K562 (cell line): ENCODE data around the gene LAMP1. TPM values are rescaled to one million over a fixed set of nuclear protein-coding genes. Genes with fewer than 3 reads are reported as not detected.

Experiments
- ATAC-seq: fragments of 200-7000 bp; cut with Tn5 transposase; 3 replicates; pipeline ENCODE4 v1.9.1; 2020; ENCODE audit warnings: moderate library complexity
- BruUV-seq: library from RNA; stranded (reverse); fragments of 400-500 nt; replicated peaks from 2 replicates; lab custom pipeline; 2021; lab: Mats Ljungman, UMichigan
- CTCF ChIA-PET: fragments of 300-600 bp; formaldehyde crosslinking; extraction: SDS; loops from one replicate; lab custom pipeline; 2021; ENCODE audit warnings: low intra/inter-chr PET ratio; lab: Yijun Ruan, JAX
- POLR2A ChIA-PET: fragments of 300-600, 350-650 bp; sonication (Branson Sonifier 250); formaldehyde crosslinking; extraction: SDS; loops from one replicate; lab custom pipeline; 2021; ENCODE audit warnings: antibody characterized with exemption, inconsistent platforms; lab: Yijun Ruan, JAX
- DNase-seq, 4 experiments: peaks; one replicate each; pipeline versions ENCODE4 v3.0.0 to v3.0.0-alpha.2; 2011 to 2018; ENCODE audit warnings: low spot score in 3 of 4, mixed read lengths in 3 of 4; ENCODE audit errors: extremely low read depth in 1 of 4
- FAIRE-seq: peaks from 2 replicates; lab custom pipeline; 2011; peaks lifted over from hg19 to GRCh38; lab: Jason Lieb, UNC
- H2AFZ ChIP-seq: 2 replicates; pipeline ENCODE4 v1.6.0; 2011; ENCODE audit warnings: low read depth, low read length, control low read depth, inconsistent platforms
- H3K27ac ChIP-seq: fragments of 200-600 bp; 3 replicates; pipeline ENCODE4 v1.8.0; 2011; ENCODE audit warnings: low read depth, mild to moderate bottlenecking, control low read depth, inconsistent platforms, low read length, moderate library complexity, mixed read lengths; ENCODE audit errors: extremely low read depth
- H3K27me3 ChIP-seq, 2 experiments: fragments of 300-600 bp in 1 of 2; 2 replicates in 1 of 2; 3 replicates in 1 of 2; pipeline versions ENCODE4 v1.6.0 to v1.8.0; 2011; ENCODE audit warnings: inconsistent platforms in 2 of 2, low read length in 2 of 2, mild to moderate bottlenecking in 1 of 2, mixed read lengths in 1 of 2, moderate library complexity in 1 of 2; ENCODE audit not compliant: control insufficient read depth in 2 of 2, insufficient read depth in 2 of 2
- H3K36me3 ChIP-seq: fragments of 300-600 bp; 3 replicates; pipeline ENCODE4 v1.8.0; 2011; ENCODE audit warnings: mild to moderate bottlenecking, low read length, inconsistent platforms; ENCODE audit not compliant: control insufficient read depth, insufficient read depth
- H3K4me1 ChIP-seq, 2 experiments: fragments of 200-600 bp in 1 of 2; replicated peaks in 1 of 2; 2 replicates in 1 of 2; 3 replicates in 1 of 2; pipeline versions ENCODE4 v1.5.1 to v1.8.0; 2011; ENCODE audit warnings: inconsistent platforms in 2 of 2, low read length in 2 of 2, mild to moderate bottlenecking in 1 of 2, mixed read lengths in 1 of 2, moderate library complexity in 1 of 2; ENCODE audit not compliant: control insufficient read depth in 2 of 2, insufficient read depth in 2 of 2
- H3K4me2 ChIP-seq: 2 replicates; pipeline ENCODE4 v1.6.1; 2011; ENCODE audit warnings: low read length, control low read depth, inconsistent platforms, mixed read lengths; ENCODE audit not compliant: insufficient read depth
- H3K4me3 ChIP-seq: fragments of 200-600 bp; sonication (generic), shearing (Covaris generic); 2 replicates; pipeline ENCODE4 v1.5.1; 2016; ENCODE audit warnings: control low read depth, inconsistent platforms
- H3K79me2 ChIP-seq: fragments of 200-600 bp; 3 replicates; pipeline ENCODE4 v1.8.0; 2011; ENCODE audit warnings: low read length, inconsistent platforms; ENCODE audit not compliant: control insufficient read depth, insufficient read depth
- H3K9ac ChIP-seq, 2 experiments: 2 replicates each; pipeline versions ENCODE4 v1.6.0 to v1.6.1; 2011; ENCODE audit warnings: low read depth in 2 of 2, low read length in 2 of 2, control low read depth in 1 of 2, inconsistent platforms in 1 of 2, mild to moderate bottlenecking in 1 of 2, mixed read lengths in 1 of 2; ENCODE audit not compliant: insufficient read depth in 1 of 2
- H3K9me1 ChIP-seq: one replicate; pipeline ENCODE4 v1.6.0; 2011; ENCODE audit warnings: inconsistent platforms, mild to moderate bottlenecking, low read length, moderate library complexity; ENCODE audit not compliant: control insufficient read depth, insufficient read depth
- H3K9me3 ChIP-seq: replicated peaks from 2 replicates; pipeline ENCODE4 v1.5.1; 2011; ENCODE audit warnings: low read depth, low read length, inconsistent platforms; ENCODE audit not compliant: control insufficient read depth, insufficient read depth
- H4K20me1 ChIP-seq: replicated peaks from 2 replicates; pipeline ENCODE4 v1.6.1; 2011; ENCODE audit warnings: low read length, inconsistent platforms, mixed read lengths; ENCODE audit not compliant: control insufficient read depth, insufficient read depth
- CBX1 ChIP-seq: sonication (generic); IDR thresholded peaks from 2 replicates; pipeline ENCODE4 v1.6.1; 2016; ENCODE audit warnings: antibody characterized with exemption, low read depth, mild to moderate bottlenecking
- CBX8 ChIP-seq: fragments of 200-600 bp; sonication (generic); IDR thresholded peaks from 2 replicates; pipeline ENCODE4 v1.6.1; 2012; ENCODE audit warnings: borderline replicate concordance, mixed run types, low read depth, mild to moderate bottlenecking, moderate library complexity, mixed read lengths, low read length, control low read depth, inconsistent platforms; ENCODE audit not compliant: poor library complexity, severe bottlenecking; ENCODE audit errors: extremely low read depth
- CREBBP ChIP-seq: IDR thresholded peaks from one replicate; pipeline ENCODE4 v1.6.1; 2012; ENCODE audit warnings: low read depth, mild to moderate bottlenecking, control low read depth, inconsistent platforms, low read length
- FOXK2 ChIP-seq, 2 experiments: fragments of 450-650 bp; IDR thresholded peaks in 1 of 2; conservative IDR thresholded peaks in 1 of 2; 2 replicates each; pipeline ENCODE4 v1.6.1; 2016; ENCODE audit warnings: low read depth in 2 of 2, mild to moderate bottlenecking in 1 of 2
- HEY1 ChIP-seq: fragments of 250-450 bp; sonication (Bioruptor Pico); IDR thresholded peaks from 2 replicates; pipeline ENCODE4 v1.5.0; 2020; ENCODE audit warnings: mild to moderate bottlenecking, moderate library complexity, borderline replicate concordance
- MAZ ChIP-seq, 2 experiments: fragments of 450-650 bp in 1 of 2; sonication (generic) in 1 of 2; formaldehyde crosslinking; IDR thresholded peaks in 1 of 2; conservative IDR thresholded peaks in 1 of 2; 2 replicates each; pipeline versions ENCODE4 v1.4.0 to v1.5.0; 2020; ENCODE audit warnings: mild to moderate bottlenecking in 1 of 2, missing genetic modification reagents in 1 of 2
- MIER1 ChIP-seq: fragments of 450-650 bp; IDR thresholded peaks from 2 replicates; pipeline ENCODE4 v1.6.1; 2016; ENCODE audit warnings: antibody characterized with exemption, mild to moderate bottlenecking, low read depth
- NUFIP1 ChIP-seq: fragments of 450-650 bp; IDR thresholded peaks from 2 replicates; pipeline ENCODE4 v1.6.1; 2018; ENCODE audit not compliant: partially characterized antibody
- TAF15 ChIP-seq: fragments of 200-400 bp; formaldehyde crosslinking; IDR thresholded peaks from 2 replicates; pipeline ENCODE4 v1.6.1; 2017; ENCODE audit warnings: mild to moderate bottlenecking, low read depth, low read length, moderate library complexity
- ZBTB1 ChIP-seq: sonication (generic); formaldehyde crosslinking; IDR thresholded peaks from 2 replicates; pipeline ENCODE4 v1.8.1; 2023; ENCODE audit warnings: missing genetic modification reagents, low read depth, mild to moderate bottlenecking, borderline replicate concordance
- ZNF217 ChIP-seq: sonication (generic); formaldehyde crosslinking; IDR thresholded peaks from 2 replicates; pipeline ENCODE4 v1.8.0; 2022; ENCODE audit warnings: mild to moderate bottlenecking, missing genetic modification reagents
- ZNF263 ChIP-seq: sonication (generic); formaldehyde crosslinking; IDR thresholded peaks from 2 replicates; pipeline ENCODE4 v1.8.0; 2022; ENCODE audit warnings: mild to moderate bottlenecking, missing genetic modification reagents, borderline replicate concordance
- WGBS: fragments of 100-300 bp; shearing (Covaris generic); methylation state at CpG from one replicate; pipeline ENCODE4 v1.1.6; 2016; ENCODE audit warnings: low coverage, mixed read lengths; ENCODE audit not compliant: insufficient coverage; ENCODE audit errors: missing lambda C conversion rate; 5-methylcytosine and 5-hydroxymethylcytosine counted together
- in situ Hi-C: fragments of 300-500 bp; cut with MboI; formaldehyde crosslinking; loops from 4 replicates; pipeline ENCODE4 v1.15.0; 2018; ENCODE audit warnings: inconsistent platforms, mixed read lengths
- intact Hi-C: fragments of 100-400 bp; cut with micrococcal nuclease; formaldehyde crosslinking; loops from 2 replicates; pipeline ENCODE4 v1.14.2; 2022
- polyA plus RNA-seq, 8 experiments: library from polyadenylated mRNA; depleted of rRNA in 4 of 8; stranded (reverse) in 5 of 8; unstranded in 3 of 8; fragments of >200 nt; fragmentation: Nextera tagmentation in 2 of 8; fragmentation: Illumina TruSeq in 1 of 8; extraction: Ambion mirVana in 2 of 8; extraction: Trizol in 1 of 8; gene quantifications; 2 replicates each; pipeline versions ENCODE4 v1.2.1 to v1.2.3, GENCODE V29; 2011 to 2014; ENCODE audit warnings: inconsistent platforms in 1 of 8, missing spikeins in 1 of 8
- total RNA-seq, 7 experiments: library from RNA; depleted of rRNA in 6 of 7; stranded (reverse); fragments of >200 nt in 6 of 7; fragmentation: Illumina TruSeq in 2 of 7; extraction: Trizol in 2 of 7; gene quantifications; 2 replicates each; pipeline versions ENCODE4 v1.2.1 to v1.2.3, GENCODE V29; 2011 to 2021; ENCODE audit warnings: low replicate concordance in 1 of 7
- TF ChIP-seq, protein P1 (sequence below): sonication (generic); formaldehyde crosslinking; IDR thresholded peaks from 2 replicates; pipeline ENCODE4 v1.9.0; 2022; ENCODE audit warnings: mild to moderate bottlenecking, missing genetic modification reagents
- TF ChIP-seq, protein P2 (sequence below): fragments of 450-650 bp; IDR thresholded peaks from 2 replicates; pipeline ENCODE4 v1.6.1; 2018; ENCODE audit not compliant: partially characterized antibody
- TF ChIP-seq, protein P3 (sequence below): fragments of 250-450 bp; sonication (Bioruptor Pico); IDR thresholded peaks from 2 replicates; pipeline ENCODE4 v1.4.0; 2020; ENCODE audit warnings: borderline replicate concordance

The LAMP1 gene
- total and polyA plus RNA-seq, 9 of the 15 experiments (the other 6 are each of a cell fraction or from before 2014, with no cell fraction given): 2.2 to 70.1 (median 30.5) TPM

DNA sequence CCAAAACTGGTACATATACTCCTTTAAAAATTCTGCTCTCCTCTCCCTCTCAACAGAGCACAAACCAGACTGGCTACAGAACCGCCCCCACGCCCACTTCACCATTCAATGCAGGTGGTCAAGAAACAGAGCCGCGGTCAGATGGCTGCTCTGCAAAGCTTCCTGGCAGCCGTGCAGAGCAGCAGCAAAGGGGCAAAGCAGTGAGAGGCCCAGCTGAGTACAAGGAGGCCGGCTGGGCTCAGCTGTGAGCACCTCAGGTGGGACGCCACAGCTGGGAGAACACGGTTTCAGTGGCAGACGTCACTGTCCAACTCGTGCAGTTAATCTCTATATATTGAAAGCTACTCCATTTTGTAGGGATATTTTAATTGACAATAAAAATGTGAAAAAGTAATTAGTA lies 58.6 kb downstream of the LAMP1 start (continued):
- no peak for TF ChIP-seq MAZ (CRISPR knock-in tag; conservative IDR thresholded peaks at IDR 0.05 in 1 of 2, IDR thresholded peaks at IDR 0.05 in 1 of 2)
- TF ChIP-seq CBX8: no peak

DNA sequence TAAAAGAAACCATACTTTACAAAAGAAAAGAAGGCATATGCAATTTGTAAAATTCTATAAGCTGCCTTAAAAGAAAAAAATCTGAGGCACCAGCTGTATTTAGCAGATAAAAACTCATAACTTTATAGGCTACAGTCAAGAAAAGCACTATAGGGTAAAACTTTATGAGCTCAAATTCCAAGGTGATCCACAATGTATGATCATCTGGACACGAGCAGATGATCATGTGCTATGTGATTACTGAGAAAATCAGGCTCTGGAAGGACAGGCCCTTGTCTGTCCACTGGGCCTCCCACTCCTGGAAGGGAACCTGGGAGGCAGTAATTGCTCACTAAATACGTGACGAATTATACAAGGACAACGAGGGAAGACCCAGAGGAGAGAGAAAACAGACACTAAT lies 59.6 kb downstream of the LAMP1 start:
- H3K4me2 ChIP-seq: no peak overlapping the region
- no peaks in the 10 kb centered on the region; the same call in 2 of the 3 replicates for H3K79me2 ChIP-seq
- H2AFZ ChIP-seq: no peak overlapping the region
- FAIRE-seq (no peak), DNase-seq (no peak), ATAC-seq (no peak)
- CTCF ChIA-PET: no interaction called here
- POLR2A ChIA-PET: no interaction called here
- no peak overlapping the region for H3K4me3 ChIP-seq
- in situ Hi-C loops (no loop called here), intact Hi-C loops (loop anchor here (5.0 kb wide), 1 partner anchor 59 kb away; the partner anchor contains the start of gene LAMP1)
- H3K9ac ChIP-seq: no peak overlapping the region
- no TSS peak for BruUV-seq
- 81% methylated on average over 2 of the region's 4 CpGs for WGBS
- H3K27me3 ChIP-seq: no peaks in the 10 kb centered on the region
- H3K9me1 ChIP-seq: no peaks in the 10 kb centered on the region
- no peaks in the 10 kb centered on the region for H3K9me3 ChIP-seq
- no peaks in the 10 kb centered on the region for H4K20me1 ChIP-seq
- no peak overlapping the region for H3K27ac ChIP-seq
- 0 out of 3 replicates have a peak, but pooled peaks cover 4% of the 10 kb centered on the region for H3K36me3 ChIP-seq
- peaks cover 5 to 18% of the 10 kb centered on the region in 2 experiments; a peak in 4 of 5 replicates for H3K4me1 ChIP-seq
- TF ChIP-seq HEY1 (CRISPR knock-in tag) (no peak), NUFIP1 (no peak), ZBTB1 (CRISPR knock-in tag) (no peak), TAF15 (no peak), CBX1 (no peak), ZNF263 (CRISPR knock-in tag) (no peak), MIER1 (no peak), CREBBP (no peak), FOXK2 (conservative IDR thresholded peaks at IDR 0.05 in 1 of 2, IDR thresholded peaks at IDR 0.05 in 1 of 2; ENCODE audit: low read depth in 2 of 2) (no peak), ZNF217 (no peak)
- TF ChIP-seq, protein P1, sequence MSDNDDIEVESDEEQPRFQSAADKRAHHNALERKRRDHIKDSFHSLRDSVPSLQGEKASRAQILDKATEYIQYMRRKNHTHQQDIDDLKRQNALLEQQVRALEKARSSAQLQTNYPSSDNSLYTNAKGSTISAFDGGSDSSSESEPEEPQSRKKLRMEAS (CRISPR knock-in tag): no peak
- TF ChIP-seq, protein P2, sequence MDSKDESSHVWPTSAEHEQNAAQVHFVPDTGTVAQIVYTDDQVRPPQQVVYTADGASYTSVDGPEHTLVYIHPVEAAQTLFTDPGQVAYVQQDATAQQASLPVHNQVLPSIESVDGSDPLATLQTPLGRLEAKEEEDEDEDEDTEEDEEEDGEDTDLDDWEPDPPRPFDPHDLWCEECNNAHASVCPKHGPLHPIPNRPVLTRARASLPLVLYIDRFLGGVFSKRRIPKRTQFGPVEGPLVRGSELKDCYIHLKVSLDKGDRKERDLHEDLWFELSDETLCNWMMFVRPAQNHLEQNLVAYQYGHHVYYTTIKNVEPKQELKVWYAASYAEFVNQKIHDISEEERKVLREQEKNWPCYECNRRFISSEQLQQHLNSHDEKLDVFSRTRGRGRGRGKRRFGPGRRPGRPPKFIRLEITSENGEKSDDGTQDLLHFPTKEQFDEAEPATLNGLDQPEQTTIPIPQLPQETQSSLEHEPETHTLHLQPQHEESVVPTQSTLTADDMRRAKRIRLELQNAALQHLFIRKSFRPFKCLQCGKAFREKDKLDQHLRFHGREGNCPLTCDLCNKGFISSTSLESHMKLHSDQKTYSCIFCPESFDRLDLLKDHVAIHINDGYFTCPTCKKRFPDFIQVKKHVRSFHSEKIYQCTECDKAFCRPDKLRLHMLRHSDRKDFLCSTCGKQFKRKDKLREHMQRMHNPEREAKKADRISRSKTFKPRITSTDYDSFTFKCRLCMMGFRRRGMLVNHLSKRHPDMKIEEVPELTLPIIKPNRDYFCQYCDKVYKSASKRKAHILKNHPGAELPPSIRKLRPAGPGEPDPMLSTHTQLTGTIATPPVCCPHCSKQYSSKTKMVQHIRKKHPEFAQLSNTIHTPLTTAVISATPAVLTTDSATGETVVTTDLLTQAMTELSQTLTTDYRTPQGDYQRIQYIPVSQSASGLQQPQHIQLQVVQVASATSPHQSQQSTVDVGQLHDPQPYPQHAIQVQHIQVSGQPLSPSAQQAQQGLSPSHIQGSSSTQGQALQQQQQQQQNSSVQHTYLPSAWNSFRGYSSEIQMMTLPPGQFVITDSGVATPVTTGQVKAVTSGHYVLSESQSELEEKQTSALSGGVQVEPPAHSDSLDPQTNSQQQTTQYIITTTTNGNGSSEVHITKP: no peak
- TF ChIP-seq, protein P3, sequence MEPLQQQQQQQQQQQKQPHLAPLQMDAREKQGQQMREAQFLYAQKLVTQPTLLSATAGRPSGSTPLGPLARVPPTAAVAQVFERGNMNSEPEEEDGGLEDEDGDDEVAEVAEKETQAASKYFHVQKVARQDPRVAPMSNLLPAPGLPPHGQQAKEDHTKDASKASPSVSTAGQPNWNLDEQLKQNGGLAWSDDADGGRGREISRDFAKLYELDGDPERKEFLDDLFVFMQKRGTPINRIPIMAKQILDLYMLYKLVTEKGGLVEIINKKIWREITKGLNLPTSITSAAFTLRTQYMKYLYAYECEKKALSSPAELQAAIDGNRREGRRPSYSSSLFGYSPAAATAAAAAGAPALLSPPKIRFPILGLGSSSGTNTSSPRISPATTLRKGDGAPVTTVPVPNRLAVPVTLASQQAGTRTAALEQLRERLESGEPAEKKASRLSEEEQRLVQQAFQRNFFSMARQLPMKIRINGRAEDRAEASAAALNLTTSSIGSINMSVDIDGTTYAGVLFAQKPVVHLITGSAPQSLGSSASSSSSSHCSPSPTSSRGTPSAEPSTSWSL (CRISPR knock-in tag): no peak
